OCI-LY3 (cell line): ENCODE results near the gene ARHGEF10L.

Experiments
- EZH2phosphoT487 ChIP-seq: fragments of 200-600 bp; shearing (Covaris generic); IDR thresholded peaks from 2 replicates; pipeline ENCODE4 v1.6.1; 2018; ENCODE audit warnings: antibody characterized with exemption, mixed run types, low read depth
- TF ChIP-seq, protein P1 (sequence below): fragments of 200-600, 300-600 bp; sonication (generic); IDR thresholded peaks from 2 replicates; pipeline ENCODE4 v1.5.1; 2014; ENCODE audit warnings: antibody characterized with exemption, low read length, low read depth

DNA sequence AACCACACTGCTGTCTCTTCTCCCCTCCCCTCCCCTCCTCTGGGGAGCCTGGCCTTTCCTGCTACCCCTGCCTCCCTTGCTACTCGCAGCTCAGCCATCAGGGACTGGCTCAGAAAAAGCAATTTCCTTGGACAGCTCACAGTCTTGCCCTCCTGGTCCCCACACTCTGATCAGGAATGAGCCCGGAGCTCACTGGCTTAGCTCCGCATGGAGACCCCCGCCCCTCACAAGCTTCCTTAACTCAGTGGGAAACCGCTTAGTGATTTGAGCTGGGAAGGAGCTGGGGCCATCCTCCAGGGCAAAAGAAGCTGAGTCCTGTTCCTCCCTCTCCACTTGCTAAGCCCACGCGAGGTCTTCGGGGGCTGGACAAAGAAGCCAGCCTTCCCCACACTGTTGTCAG is 145.3 kb downstream of the ARHGEF10L start:
- TF ChIP-seq, protein P1, sequence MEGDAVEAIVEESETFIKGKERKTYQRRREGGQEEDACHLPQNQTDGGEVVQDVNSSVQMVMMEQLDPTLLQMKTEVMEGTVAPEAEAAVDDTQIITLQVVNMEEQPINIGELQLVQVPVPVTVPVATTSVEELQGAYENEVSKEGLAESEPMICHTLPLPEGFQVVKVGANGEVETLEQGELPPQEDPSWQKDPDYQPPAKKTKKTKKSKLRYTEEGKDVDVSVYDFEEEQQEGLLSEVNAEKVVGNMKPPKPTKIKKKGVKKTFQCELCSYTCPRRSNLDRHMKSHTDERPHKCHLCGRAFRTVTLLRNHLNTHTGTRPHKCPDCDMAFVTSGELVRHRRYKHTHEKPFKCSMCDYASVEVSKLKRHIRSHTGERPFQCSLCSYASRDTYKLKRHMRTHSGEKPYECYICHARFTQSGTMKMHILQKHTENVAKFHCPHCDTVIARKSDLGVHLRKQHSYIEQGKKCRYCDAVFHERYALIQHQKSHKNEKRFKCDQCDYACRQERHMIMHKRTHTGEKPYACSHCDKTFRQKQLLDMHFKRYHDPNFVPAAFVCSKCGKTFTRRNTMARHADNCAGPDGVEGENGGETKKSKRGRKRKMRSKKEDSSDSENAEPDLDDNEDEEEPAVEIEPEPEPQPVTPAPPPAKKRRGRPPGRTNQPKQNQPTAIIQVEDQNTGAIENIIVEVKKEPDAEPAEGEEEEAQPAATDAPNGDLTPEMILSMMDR, result no peak
- TF ChIP-seq EZH2phosphoT487, result no peak
